Erythroblast (primary cell): ENCODE measurements around the gene SLC16A8.

Experiments
- GATA1 ChIP-seq: IDR thresholded peaks from 2 replicates; pipeline ENCODE4 v1.6.1; 2011; ENCODE audit warnings: low read depth, mild to moderate bottlenecking, control low read depth, low read length, moderate library complexity
- POLR2A ChIP-seq: IDR thresholded peaks from 2 replicates; pipeline ENCODE4 v1.6.1; 2011; ENCODE audit warnings: mild to moderate bottlenecking, low read length

- TF ChIP-seq POLR2A (no peak), GATA1 (no peak)
Observed at GRCh38 chr22:38110863-38111852, 27.2 kb upstream of the SLC16A8 start.
